GM12864 (cell line): ENCODE results near the gene TPSD1.

Experiments used
- DNase-seq: peaks from one replicate; pipeline ENCODE4 v3.0.0-alpha.2; 2011; ENCODE audit warnings: low read depth
- H3K4me3 ChIP-seq: 2 replicates; pipeline ENCODE4 v1.5.1; 2011; ENCODE audit warnings: mild to moderate bottlenecking, low read depth, low read length, control low read depth
- TF ChIP-seq, protein P1 (sequence below): IDR thresholded peaks from 2 replicates; pipeline ENCODE4 v1.5.1; 2011; ENCODE audit warnings: low read depth, mild to moderate bottlenecking, moderate library complexity, low read length, control low read depth, inconsistent platforms; ENCODE audit errors: missing control alignments

Gene TPSD1

DNA sequence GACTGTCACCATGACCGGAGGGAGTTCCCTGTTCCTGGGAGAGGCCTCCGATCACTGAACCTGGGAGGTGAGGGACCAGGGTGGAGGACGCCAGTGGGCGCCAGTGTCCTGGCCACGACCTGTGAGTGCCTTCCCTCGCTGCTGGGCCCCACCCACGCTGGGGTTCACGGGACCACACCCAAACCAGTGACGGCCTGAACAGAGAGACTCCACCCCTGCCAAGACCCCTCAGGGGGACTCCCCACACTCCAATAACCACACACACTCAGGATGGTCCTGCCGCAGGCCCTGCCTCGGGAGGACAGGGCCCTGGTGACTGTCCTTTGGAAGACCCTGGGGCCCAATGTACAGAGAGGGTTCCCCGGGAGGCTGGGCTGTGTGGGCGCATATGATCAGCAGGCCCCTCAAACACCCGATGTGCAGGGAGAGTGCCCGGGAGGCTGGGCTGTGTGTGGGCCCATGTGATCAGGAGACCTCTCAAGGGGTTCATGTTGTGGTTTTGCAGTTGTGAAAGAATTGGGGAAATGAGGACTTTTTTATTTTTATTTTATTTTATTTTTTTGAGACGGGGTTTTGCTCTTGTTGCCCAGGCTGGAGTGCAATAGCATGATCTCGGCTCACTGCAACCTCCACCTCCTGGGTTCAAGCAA lies 26.6 kb downstream of the TPSD1 start:
- no peak overlapping the region for H3K4me3 ChIP-seq
- TF ChIP-seq, protein P1, sequence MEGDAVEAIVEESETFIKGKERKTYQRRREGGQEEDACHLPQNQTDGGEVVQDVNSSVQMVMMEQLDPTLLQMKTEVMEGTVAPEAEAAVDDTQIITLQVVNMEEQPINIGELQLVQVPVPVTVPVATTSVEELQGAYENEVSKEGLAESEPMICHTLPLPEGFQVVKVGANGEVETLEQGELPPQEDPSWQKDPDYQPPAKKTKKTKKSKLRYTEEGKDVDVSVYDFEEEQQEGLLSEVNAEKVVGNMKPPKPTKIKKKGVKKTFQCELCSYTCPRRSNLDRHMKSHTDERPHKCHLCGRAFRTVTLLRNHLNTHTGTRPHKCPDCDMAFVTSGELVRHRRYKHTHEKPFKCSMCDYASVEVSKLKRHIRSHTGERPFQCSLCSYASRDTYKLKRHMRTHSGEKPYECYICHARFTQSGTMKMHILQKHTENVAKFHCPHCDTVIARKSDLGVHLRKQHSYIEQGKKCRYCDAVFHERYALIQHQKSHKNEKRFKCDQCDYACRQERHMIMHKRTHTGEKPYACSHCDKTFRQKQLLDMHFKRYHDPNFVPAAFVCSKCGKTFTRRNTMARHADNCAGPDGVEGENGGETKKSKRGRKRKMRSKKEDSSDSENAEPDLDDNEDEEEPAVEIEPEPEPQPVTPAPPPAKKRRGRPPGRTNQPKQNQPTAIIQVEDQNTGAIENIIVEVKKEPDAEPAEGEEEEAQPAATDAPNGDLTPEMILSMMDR = no peak
- DNase-seq = no peak

DNA sequence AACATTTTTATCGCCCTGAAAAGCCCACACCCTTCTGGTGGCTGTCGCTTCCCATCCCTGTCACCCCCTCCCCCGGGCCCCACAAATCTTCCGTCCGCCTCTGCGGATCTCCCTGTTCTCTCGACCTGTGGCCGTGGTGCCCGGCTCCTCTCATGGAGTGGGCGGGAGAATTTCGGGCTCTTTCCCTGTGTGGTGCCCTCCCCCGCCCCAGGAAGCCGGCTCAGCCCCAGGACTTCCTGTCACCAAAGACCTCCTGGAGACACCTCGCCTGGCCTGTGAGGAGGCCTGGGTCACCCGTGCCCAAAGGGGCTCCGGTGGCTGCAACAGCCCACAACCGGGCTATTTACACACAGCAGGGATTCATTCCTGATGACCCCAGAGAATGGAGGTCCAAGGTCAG lies 27.4 kb downstream of the TPSD1 start:
- no peak for DNase-seq
- no peak overlapping the region for H3K4me3 ChIP-seq
- TF ChIP-seq, protein P1 = no peak

DNA sequence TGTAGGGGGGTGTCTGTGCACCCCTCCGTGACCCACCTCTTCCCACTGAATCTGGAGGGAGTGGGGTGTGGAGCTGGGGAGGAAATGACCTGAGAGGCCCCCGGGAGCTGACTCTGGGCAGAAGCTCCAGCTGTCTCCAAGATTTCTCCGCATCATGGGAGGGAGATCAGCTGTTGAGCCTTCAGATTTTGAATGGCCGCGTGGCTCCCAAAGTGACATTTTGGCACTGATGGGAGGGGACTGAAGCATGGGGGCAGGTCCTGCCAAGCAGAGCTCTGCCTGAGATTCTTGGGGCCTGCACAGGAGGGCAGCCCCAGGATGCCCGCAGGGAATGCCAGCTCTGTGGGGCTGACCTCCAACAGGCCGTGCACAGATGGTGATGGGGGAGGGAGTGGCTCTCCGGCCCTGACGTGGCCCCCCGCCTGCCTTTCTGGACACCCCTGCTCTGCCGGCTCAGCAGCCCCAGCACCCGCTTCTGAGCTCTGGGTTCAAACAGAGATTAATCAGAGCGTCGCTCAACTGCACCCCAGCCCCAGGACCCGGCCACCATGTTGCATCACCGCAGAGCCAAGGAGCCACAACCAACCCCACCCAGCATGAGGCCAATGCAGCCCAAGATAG lies 28.2 kb downstream of the TPSD1 start:
- TF ChIP-seq, protein P1 = no peak
- no peak for DNase-seq
- H3K4me3 ChIP-seq = no peak overlapping the region

DNA sequence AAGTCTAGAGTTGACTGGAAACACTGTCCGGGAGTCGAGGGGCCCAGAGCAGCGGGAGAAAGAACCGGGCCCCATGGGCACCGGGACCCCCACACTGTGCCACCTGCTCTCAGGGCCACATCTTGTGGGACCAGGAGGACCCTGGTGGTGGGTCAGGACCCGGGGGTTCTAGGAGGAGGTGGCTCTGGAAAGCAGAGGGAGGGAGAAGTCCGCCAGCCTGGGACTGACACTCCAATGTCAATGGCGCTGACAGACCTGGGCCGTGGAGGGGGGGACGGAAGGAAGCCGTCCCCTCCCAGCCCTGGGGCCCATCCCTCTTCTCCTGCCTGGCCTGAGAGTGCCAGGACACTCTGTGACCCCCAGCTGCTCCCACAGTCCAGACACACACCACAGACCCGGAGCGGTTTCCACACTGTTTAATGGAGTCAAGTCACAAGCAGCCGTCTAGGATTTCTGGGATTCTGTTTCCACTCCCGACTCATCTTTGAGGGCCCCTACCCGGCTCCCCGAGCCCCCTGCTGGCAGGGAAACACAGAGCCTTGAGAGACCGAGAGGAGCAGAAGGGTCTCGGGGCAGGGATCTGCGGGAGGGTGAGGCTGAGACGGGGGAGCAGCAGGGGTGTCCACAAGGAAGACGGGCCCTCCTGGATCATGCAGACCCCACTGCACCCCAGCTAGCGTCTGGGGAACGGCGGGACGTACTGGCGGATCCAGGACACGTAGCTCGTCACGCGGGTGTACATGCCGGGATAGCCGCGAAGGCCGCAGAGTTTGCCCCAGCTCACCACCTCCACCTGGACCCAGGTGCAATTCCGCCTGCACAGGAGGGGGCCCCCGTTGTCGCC lies 30.0 kb downstream of the TPSD1 start:
- TF ChIP-seq, protein P1 = no peak
- no peak for DNase-seq

DNA sequence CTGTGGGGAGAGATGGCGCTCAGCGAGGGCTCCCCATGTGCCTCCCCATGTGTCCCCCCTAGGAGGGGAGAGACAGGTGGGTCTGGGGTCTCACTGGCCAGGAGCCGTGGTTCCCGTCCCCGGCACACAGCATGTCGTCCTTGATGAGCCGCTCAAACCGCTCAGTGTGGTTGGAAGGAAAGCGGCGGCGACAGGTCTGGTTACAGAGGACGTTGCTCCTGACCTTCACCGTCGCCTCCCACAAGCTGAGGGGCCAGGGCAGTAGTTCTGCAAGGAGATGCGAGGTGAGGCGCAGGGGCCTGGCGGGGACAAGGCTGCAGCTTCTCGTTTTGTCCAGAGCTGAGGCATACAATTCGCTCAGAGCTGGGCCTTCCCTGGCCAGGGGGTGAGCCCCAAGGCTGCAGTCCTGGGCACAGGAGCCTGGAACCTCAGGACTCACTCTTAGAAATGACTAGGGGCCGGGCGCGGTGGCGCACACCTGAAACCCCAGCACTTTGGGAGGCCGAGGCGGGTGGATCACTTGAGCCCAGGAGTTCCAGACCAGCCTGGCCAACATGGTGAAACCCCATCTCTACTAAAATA lies 30.7 kb downstream of the TPSD1 start:
- no peak for DNase-seq
- no peak overlapping the region for H3K4me3 ChIP-seq
- TF ChIP-seq, protein P1 = no peak

More for the DNA sequence above, 30.0 kb downstream of the TPSD1 start:
- no peak overlapping the region for H3K4me3 ChIP-seq

DNA sequence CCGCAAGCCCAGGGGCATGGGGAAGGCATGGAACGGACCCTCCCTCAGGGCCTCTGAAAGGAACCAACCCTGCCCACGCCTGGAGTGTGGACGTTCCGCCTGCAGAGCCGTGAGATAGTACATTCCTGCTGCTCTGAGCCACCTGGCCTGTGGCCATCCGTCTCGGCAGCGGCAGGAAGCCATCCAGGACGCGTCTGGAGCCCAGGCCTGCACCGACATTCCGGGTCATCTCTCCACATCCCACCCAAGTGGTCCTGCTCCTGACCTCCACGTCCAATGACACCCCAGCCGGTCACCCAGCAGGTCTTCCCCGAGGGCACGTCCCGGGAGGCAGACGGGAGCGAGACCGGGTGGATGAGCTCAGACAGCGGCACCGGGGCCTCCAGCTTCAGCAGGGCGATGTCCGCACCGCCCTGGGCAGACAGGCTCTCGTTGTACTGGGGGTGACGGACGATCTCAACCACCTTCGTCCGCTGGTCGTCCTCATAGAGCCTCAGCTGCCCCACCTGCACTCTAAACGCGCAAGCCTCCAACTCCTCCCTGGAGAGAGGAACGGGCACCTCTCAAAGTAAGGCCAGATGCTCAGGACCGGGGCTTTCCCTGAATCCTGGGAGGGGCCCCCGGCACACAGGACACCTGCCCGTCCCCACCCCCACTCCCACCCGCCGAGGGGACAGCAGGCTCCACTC lies 32.3 kb downstream of the TPSD1 start:
- TF ChIP-seq, protein P1 = no peak
- no peak for DNase-seq
- no peak overlapping the region for H3K4me3 ChIP-seq
